Right kidney (tissue), 1 donor: ENCODE results near the gene PVALEF.

Experiments
- DNase-seq: peaks from one replicate; pipeline ENCODE4 v3.0.0-alpha.2; 2016

The PVALEF gene

GRCh38 chr17:81198826-81199481, 33.6 kb downstream of the PVALEF start:
- no peak for DNase-seq

- no peak for DNase-seq
Measured at GRCh38 chr17:81199482-81199830, 34.1 kb downstream of the PVALEF start.

DNA sequence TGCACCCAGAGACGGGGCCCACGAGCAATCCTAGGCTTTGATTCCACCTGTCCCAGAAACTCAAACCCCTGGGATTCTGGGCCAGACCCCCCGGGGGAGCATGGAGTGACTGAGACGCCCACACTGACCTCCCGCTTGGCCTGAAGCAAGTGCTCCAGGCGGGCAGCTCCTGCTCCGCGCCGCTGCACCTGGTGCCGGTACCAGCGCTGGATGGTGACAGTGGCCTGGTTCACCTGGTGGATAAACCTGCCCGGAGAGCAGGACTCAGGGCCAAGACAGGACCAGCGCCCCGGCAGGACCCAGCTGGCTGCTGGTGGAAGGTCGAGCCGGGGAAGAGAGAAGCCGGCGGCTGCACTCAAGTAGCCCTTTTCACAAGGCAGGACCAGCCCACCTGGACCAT, 34.9 kb downstream of the PVALEF start:
- no peak for DNase-seq

DNA sequence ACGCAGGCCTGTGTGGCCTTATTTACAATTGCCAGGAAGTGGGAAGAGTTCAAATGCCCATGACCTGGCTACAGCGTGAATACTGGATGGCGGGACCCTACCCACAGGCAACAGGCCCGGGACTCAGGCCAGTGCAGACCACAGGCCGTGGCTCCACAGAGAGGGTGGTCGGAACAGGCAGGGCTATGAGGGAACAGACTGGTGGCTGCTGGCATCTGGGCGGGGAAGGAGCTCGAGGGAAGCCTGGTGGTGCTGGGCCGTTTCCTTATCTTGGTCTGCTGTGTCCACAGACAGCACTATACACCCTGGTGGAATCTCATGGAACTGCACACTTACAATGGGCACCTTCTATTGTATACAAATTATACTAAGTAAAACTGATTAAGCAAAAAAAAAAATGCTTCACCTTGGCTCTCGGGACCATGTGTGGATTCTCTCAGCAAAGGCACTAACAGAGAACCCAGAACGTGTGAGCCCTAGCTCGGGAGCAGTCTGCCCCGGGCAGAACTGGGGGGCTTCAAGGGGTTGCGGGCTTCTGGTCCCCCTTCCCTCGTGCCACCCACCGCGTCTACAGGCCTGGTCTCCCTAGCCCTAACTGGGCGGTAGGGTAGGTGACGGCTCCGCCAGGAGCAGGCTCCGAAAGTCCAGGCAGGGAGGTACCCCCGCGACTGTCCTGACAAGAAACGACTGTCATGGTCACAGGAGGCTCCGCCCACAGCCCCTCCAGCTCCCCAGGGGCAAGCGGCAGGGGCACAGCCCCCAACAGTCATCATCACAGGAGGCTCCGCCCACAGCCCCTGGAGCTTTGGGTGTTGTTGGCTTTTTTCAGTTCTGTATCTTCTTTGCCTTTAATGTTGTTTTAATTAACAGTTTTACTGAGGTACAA, 35.6 kb downstream of the PVALEF start:
- DNase-seq: no peak

GRCh38 chr17:81202318-81202717, 37.0 kb downstream of the PVALEF start:
- no peak for DNase-seq

- DNase-seq: no peak
Measured at GRCh38 chr17:81203136-81203535, 37.8 kb downstream of the PVALEF start.

GRCh38 chr17:81204578-81204977, 39.3 kb downstream of the PVALEF start:
- DNase-seq: no peak

DNA sequence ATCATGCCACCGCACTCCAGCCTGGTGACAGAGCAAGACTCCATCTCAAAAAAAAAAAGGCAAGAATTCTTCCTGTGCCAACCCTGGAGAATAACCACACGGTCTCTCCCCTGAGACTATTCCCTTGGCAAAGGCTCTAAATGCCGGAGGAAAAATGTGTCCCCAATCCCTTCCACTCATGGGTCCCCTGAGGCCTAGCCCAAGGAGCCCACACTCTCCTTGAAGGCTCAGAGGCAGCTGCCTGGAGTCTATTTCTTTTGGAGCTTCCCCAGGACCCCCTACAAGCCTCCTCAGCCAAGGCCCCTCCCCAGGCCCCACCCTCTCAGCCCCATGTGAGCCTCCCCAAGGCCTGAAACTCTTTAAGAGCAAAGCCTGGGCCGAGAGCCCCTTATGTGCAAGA, 40.9 kb downstream of the PVALEF start:
- no peak for DNase-seq

- no peak for DNase-seq
Measured at GRCh38 chr17:81206657-81207056, 41.4 kb downstream of the PVALEF start.

DNA sequence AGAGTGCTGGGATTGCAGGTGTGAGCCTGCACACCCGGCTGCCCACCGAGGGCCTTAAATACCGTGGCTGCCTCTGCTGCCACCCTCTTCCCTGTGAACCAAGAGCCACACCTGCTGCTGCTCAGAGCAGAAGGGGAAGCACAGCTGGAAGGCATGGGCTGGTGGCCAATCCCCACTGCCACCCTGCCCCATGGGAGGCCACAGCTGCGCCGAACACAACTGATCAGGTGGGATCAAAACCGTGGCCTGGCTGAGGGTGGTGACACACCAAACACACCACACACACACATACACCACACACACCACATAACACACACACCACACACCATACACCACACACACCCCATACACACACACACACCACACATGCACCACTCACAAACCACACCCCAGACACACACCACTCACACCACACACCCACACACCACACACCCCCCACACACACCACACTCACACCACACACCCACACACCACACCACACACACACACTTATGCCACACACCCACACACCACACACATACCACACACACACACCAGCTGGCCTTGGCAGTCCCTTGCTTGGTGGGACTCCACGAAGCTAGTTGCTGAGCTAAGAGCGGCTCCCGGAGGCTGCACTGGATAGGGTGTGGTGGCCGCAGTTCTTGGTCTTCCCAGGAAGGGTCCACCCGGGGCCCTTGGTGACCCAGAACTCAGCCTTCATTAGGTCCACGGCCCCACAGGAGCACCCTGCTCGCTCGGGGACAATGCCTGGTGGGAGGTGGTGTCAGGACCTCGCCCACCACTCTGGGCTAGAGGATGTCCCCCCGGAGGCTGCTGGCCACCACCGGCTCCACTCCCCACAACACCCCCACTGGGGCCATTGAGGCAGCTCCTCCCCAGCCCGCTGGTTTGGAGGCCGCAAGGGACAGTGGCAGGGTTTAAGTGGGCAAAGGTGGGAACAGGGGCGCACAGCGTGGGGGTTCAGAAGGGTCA, 42.6 kb downstream of the PVALEF start:
- DNase-seq: no peak

DNA sequence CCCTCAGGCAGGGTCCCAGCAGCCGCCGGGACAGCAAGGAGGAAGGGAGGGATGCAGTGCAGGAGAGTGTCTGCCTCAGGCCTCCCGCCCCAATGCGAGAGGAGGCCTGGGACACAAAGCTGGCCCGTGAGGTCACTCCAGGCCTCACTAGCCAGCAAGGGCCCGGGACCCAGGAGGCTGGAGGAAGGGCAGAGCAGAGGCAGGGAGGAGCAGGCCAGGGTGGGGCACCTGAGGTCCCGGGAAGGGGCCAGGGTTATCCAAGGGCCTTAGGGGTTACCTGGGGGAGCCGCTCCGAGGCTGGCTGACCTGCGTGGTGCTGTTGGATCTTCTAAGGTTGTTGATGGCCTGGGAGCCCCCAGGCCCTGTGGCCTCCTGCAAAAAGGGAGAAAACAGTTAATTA, 43.3 kb downstream of the PVALEF start:
- DNase-seq: no peak

DNA sequence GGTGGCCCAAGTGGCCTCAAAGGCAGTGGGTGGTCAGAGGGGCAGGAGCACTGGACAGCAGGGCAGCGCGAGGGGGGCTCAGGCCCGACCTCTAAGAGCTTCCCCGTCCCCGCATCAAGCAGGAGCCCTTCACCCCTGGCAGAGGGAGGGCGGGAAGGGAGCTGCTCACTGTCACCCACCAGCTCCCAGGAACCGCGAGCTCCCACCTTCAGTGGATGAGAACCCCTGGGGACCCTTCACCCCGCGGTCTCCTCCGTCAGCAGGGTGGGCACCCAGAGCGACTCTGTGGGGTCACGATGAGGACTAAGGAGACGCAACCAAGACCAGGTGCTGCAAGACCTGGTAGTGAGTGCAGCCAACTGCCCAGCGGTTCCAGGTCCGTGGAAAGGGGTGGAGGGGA, 43.8 kb downstream of the PVALEF start:
- DNase-seq: no peak

- no peak for DNase-seq
Measured at GRCh38 chr17:81210466-81210865, 45.2 kb downstream of the PVALEF start.

DNA sequence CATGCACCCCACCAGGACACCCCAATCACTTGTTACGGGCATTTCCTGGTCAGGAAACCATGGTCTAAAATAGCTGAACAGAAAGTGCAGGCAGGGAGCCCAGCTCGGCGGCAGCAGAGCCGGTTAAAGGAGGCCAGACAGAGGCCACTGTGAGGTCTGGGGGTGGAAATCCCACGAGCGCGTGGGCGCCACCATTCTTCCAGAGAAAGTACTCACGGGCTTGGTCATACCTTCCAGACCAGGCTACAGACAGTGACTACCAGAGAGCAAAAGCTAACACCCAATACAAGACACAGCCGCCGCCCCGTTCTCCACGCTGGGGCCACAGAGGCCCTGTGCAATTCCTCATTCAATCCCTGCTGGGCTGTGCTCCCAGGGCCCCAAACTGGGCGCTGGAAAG, 45.6 kb downstream of the PVALEF start:
- no peak for DNase-seq

DNA sequence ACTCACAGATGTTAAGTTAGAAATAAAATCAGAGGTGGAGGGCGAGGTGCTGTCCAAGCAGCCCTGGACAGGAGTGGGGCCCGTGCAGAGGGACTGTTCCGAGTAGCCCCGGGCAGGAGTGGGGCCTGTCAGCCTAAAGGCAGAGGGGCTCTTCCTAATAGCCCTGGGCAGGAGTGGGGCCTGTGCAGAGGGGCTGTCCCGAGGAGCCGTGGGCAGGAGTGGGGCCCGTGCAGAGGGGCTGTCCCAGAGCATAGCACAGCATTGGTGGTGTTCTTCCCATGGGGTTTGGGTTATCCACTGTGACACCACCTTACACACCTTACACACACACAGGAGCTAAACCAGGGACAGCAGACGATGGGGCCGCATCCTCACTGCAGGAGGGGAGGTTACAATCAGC, 47.1 kb downstream of the PVALEF start:
- no peak for DNase-seq

DNA sequence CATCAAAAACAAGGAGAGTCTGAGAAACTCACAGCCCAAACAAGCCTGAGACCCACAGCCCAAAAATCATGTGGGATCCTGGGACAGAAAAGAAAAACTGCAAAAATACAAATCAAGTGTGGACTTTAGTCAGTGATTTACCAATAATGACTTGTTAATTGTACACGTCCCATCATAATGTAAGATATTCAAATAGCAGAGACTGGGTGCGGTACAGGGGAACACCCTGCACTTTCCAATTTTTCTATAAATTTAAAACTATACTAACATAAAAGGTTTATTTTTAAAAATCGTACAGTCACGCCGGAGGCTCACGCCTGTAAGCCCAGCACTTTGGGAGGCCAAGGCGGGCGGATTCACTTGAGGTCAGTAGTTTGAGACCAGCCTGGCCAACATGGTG, 48.7 kb downstream of the PVALEF start:
- DNase-seq: no peak

GRCh38 chr17:81217491-81217890, 52.2 kb downstream of the PVALEF start:
- no peak for DNase-seq

- DNase-seq: no peak
Measured at GRCh38 chr17:81218459-81218858, 53.2 kb downstream of the PVALEF start.

DNA sequence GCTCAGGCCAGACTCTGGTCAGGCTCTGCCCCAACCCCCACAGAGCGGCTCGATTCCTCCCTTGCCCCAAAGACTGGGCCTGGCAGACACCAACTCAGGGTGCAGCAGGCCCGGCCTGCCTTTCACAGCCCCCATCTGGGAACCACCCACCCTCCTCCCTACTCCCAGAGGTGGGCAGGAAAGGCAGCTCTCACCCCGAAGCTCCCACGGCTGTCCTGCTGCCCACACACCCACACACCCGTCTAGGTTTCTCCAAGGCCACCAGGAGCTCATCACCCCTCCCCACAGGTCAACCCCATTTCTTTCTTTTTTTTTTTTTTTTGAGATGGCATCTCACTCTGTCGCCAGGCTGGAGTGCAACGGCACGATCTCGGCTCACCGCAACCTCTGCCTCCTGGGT, 53.7 kb downstream of the PVALEF start:
- no peak for DNase-seq

DNA sequence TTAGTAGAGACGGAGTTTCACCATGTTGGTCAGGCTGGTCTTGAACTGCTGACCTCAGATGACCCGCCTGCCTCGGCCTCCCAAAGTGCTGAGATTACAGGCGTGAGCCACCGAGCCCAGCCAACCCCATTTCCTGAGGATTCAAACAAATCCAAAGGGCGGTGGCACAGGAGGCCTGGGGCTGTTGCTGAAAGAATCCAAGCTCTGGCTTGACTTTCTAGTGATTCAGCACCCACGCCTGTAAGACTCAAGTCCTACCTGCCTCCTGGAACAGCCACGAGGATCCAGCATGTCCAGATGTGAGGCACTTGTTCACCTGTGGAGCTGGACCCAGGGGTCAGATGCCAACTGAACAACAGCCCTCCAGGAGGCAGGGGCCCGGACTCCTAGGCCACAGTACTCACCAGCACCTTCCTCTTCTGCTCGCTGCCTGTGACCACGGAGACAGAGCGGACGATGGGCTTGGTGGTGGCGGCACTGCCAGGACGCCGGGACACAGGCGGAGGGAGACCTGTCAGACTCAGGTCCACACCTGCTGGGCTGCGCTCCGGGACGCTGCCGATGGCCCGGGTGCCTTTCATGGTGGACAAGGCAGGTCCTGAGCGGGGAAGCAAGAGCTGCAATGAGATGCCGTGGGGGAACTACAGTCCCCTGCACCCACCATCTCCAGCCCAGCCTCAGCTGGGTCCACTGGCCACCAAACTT, 54.3 kb downstream of the PVALEF start:
- DNase-seq: no peak

- DNase-seq: no peak
Measured at GRCh38 chr17:81221371-81221841, 56.1 kb downstream of the PVALEF start.
